Common myeloid progenitor, CD34-positive (primary cell): ENCODE data around the gene PARP11.
"Not testable (repeated sequence)": the region's sequence is repeated elsewhere in the genome, so short reads cannot be mapped to it uniquely, and the experiment has no call there.

ENCODE experiments used
- CTCF ChIA-PET: fragments of 350-600 bp; sonication (Branson Sonifier 250); formaldehyde crosslinking; loops from one replicate; lab custom pipeline; 2021; ENCODE audit warnings: antibody characterized with exemption; lab: Charles Lee
- POLR2A ChIA-PET: fragments of 350-600 bp; sonication (Branson Sonifier 250); formaldehyde crosslinking; loops from one replicate; lab custom pipeline; 2021; ENCODE audit warnings: antibody characterized with exemption; lab: Charles Lee
- DNase-seq, 3 donors: peaks; one replicate each; pipeline versions ENCODE4 v3.0.0 to v3.0.0-alpha.2; 2013
- H3K27ac ChIP-seq, 2 experiments: 1 replicate in 1 of 2; 2 replicates in 1 of 2; pipeline ENCODE4 v1.7.0; 2013; ENCODE audit warnings: inconsistent platforms in 2 of 2, low read length in 2 of 2, mild to moderate bottlenecking in 2 of 2, low read depth in 1 of 2, moderate library complexity in 1 of 2; ENCODE audit not compliant: severe bottlenecking in 2 of 2, insufficient read depth in 1 of 2, poor library complexity in 1 of 2
- H3K27me3 ChIP-seq, 5 experiments: replicated peaks in 2 of 5; 1 replicate in 3 of 5; 2 replicates in 2 of 5; pipeline versions ENCODE4 v1.6.1 to v1.7.0; 2013; ENCODE audit warnings: low read length in 4 of 5, mild to moderate bottlenecking in 2 of 5, moderate library complexity in 2 of 5, inconsistent platforms in 1 of 5; ENCODE audit not compliant: insufficient read depth in 5 of 5, control insufficient read depth in 4 of 5
- H3K36me3 ChIP-seq, 4 experiments: 1 replicate in 2 of 4; 2 replicates in 2 of 4; pipeline versions ENCODE4 v1.6.1 to v1.7.0; 2013; ENCODE audit warnings: low read length in 3 of 4, control low read depth in 1 of 4, mild to moderate bottlenecking in 1 of 4; ENCODE audit not compliant: control insufficient read depth in 4 of 4, insufficient read depth in 4 of 4
- H3K4me1 ChIP-seq, 4 experiments: 1 replicate in 3 of 4; 2 replicates in 1 of 4; pipeline versions ENCODE4 v1.6.1 to v1.7.1; 2013; ENCODE audit warnings: low read length in 3 of 4, mild to moderate bottlenecking in 3 of 4, control low read depth in 1 of 4, inconsistent platforms in 1 of 4, moderate library complexity in 1 of 4; ENCODE audit not compliant: control insufficient read depth in 4 of 4, insufficient read depth in 4 of 4; ENCODE audit errors: control extremely low read depth in 1 of 4
- H3K4me3 ChIP-seq, 7 experiments: 1 replicate in 4 of 7; 2 replicates in 3 of 7; pipeline versions ENCODE4 v1.5.1 to v1.7.0; 2013; ENCODE audit warnings: mild to moderate bottlenecking in 7 of 7, low read length in 6 of 7, moderate library complexity in 6 of 7, inconsistent platforms in 2 of 7, low read depth in 2 of 7, control low read depth in 1 of 7; ENCODE audit not compliant: insufficient read depth in 4 of 7, control insufficient read depth in 1 of 7; ENCODE audit errors: extremely low read depth in 1 of 7
- H3K9me3 ChIP-seq, 5 experiments: 1 replicate in 4 of 5; 2 replicates in 1 of 5; pipeline versions ENCODE4 v1.6.1 to v1.7.1; 2013; ENCODE audit warnings: low read length in 4 of 5, mild to moderate bottlenecking in 2 of 5, inconsistent platforms in 1 of 5, low read depth in 1 of 5, moderate library complexity in 1 of 5; ENCODE audit not compliant: control insufficient read depth in 4 of 5, insufficient read depth in 2 of 5; ENCODE audit errors: control extremely low read depth in 1 of 5
- WGBS: methylation state at CpG from one replicate; pipeline ENCODE4 v1.1.5; 2013; ENCODE audit not compliant: insufficient coverage; 5-methylcytosine and 5-hydroxymethylcytosine counted together

The PARP11 gene

GRCh38 chr12:3839745-3840144 is 33.5 kb downstream of the PARP11 start:
- H3K27ac ChIP-seq, H3K4me3 ChIP-seq, POLR2A ChIA-PET, H3K36me3 ChIP-seq, H3K27me3 ChIP-seq, H3K9me3 ChIP-seq, CTCF ChIA-PET, DNase-seq: not testable (repeated sequence)
- WGBS = 97% methylated on average over 4 of the region's 4 CpGs
- H3K4me1 ChIP-seq = peaks cover 3 to 22% (median 12%) of the 10 kb centered on the region in 4 experiments

- POLR2A ChIA-PET, CTCF ChIA-PET: not testable (repeated sequence)
- WGBS = 45% methylated on average over 66 of the region's 98 CpGs
These were observed 34.3 kb downstream of the PARP11 start for GRCh38 chr12:3838701-3839548.

GRCh38 chr12:3838076-3838475 is 35.1 kb downstream of the PARP11 start:
- H3K4me1 ChIP-seq = peaks cover 3 to 30% (median 22%) of the 10 kb centered on the region in 4 experiments
- H3K27me3 ChIP-seq = no peaks in the 10 kb centered on the region
- 0% methylated on average over 1 of the region's 1 CpG for WGBS
- no peaks in the 10 kb centered on the region for H3K9me3 ChIP-seq
- peaks cover 0 to 11% (median 6%) of the 10 kb centered on the region in 4 experiments for H3K36me3 ChIP-seq
- H3K27ac ChIP-seq = no peak overlapping the region
- POLR2A ChIA-PET = no interaction called here
- H3K4me3 ChIP-seq = peak overlapping the region in 2 of 7 experiments; percentile 58 to 70
- CTCF ChIA-PET = no interaction called here
- DNase-seq = peak; percentile 22 to 69 (median 58)

More at GRCh38 chr12:3838701-3839548, 34.3 kb downstream of the PARP11 start:
- not testable (repeated sequence) for H3K27ac ChIP-seq, H3K36me3 ChIP-seq, H3K27me3 ChIP-seq, H3K9me3 ChIP-seq
- DNase-seq = peak; percentile 24 to 68 (median 58)
- Histone ChIP-seq H3K4me3 (peak overlapping the region in 4 of 7 experiments; percentile 15 to 70 (median 54)), H3K4me1 (peaks cover 3 to 24% (median 16%) of the 10 kb centered on the region in 4 experiments)

GRCh38 chr12:3837049-3837448 is 36.1 kb downstream of the PARP11 start:
- ChIA-PET POLR2A (no interaction called here), CTCF (no interaction called here)
- H3K36me3 ChIP-seq = peaks cover 0 to 11% (median 6%) of the 10 kb centered on the region in 4 experiments
- H3K9me3 ChIP-seq = no peaks in the 10 kb centered on the region
- WGBS = 100% methylated on average over 1 of the region's 4 CpGs
- H3K27ac ChIP-seq = no peak overlapping the region
- H3K27me3 ChIP-seq = no peaks in the 10 kb centered on the region
- DNase-seq = no peak
- peaks cover 3 to 33% (median 22%) of the 10 kb centered on the region in 4 experiments for H3K4me1 ChIP-seq
- no peak overlapping the region for H3K4me3 ChIP-seq

- H3K4me1 ChIP-seq = peaks cover 3 to 33% (median 22%) of the 10 kb centered on the region in 4 experiments
- ChIA-PET POLR2A (no interaction called here), CTCF (no interaction called here)
- no peaks in the 10 kb centered on the region for H3K9me3 ChIP-seq
- peak overlapping the region in 1 of 7 experiments; percentile 28 for H3K4me3 ChIP-seq
- H3K36me3 ChIP-seq = peaks cover 0 to 8% (median 5%) of the 10 kb centered on the region in 4 experiments
- WGBS = 95% methylated on average over 3 of the region's 3 CpGs
- no peak for DNase-seq
- no peaks in the 10 kb centered on the region for H3K27me3 ChIP-seq
- H3K27ac ChIP-seq = no peak overlapping the region
These were observed 36.6 kb downstream of the PARP11 start for GRCh38 chr12:3836641-3837040.

GRCh38 chr12:3835914-3836313 is 37.3 kb downstream of the PARP11 start:
- Histone ChIP-seq H3K36me3 (peaks cover 0 to 3% (median under 1%) of the 10 kb centered on the region in 4 experiments), H3K27me3 (no peaks in the 10 kb centered on the region), H3K4me1 (peaks cover 3 to 33% (median 22%) of the 10 kb centered on the region in 4 experiments), H3K9me3 (no peaks in the 10 kb centered on the region), H3K4me3 (no peak overlapping the region), H3K27ac (no peak overlapping the region)
- no peak for DNase-seq
- ChIA-PET CTCF (interaction anchor here (1.6 kb wide), 1 partner anchor 536 kb away, joined by 4 read pairs; no protein-coding TSS in a partner anchor), POLR2A (no interaction called here)
- 100% methylated on average over 1 of the region's 2 CpGs for WGBS

- Histone ChIP-seq H3K27ac (no peak overlapping the region), H3K36me3 (peaks cover 0 to 3% (median 0%) of the 10 kb centered on the region in 4 experiments), H3K4me1 (peaks cover 3 to 33% (median 22%) of the 10 kb centered on the region in 4 experiments), H3K9me3 (no peaks in the 10 kb centered on the region), H3K4me3 (no peak overlapping the region), H3K27me3 (no peaks in the 10 kb centered on the region)
- ChIA-PET POLR2A (no interaction called here), CTCF (interaction anchor here (1.0 to 1.6 kb wide), 3 partner anchors 14 to 534 kb away, joined by 3 to 4 read pairs (median 3); no protein-coding TSS in a partner anchor)
- DNase-seq = no peak
- WGBS = 98% methylated on average over 6 of the region's 6 CpGs
These were observed 38.4 kb downstream of the PARP11 start for GRCh38 chr12:3834774-3835173.
